ENCODE measurements around the gene RXFP2. TPM values are rescaled to one million over a fixed set of nuclear protein-coding genes. Genes with fewer than 3 reads are reported as not detected.

Gene RXFP2
- total RNA-seq, 4 donors from 2014 or later, result 0.26 to 8.2 (median 2.4) TPM

DNA sequence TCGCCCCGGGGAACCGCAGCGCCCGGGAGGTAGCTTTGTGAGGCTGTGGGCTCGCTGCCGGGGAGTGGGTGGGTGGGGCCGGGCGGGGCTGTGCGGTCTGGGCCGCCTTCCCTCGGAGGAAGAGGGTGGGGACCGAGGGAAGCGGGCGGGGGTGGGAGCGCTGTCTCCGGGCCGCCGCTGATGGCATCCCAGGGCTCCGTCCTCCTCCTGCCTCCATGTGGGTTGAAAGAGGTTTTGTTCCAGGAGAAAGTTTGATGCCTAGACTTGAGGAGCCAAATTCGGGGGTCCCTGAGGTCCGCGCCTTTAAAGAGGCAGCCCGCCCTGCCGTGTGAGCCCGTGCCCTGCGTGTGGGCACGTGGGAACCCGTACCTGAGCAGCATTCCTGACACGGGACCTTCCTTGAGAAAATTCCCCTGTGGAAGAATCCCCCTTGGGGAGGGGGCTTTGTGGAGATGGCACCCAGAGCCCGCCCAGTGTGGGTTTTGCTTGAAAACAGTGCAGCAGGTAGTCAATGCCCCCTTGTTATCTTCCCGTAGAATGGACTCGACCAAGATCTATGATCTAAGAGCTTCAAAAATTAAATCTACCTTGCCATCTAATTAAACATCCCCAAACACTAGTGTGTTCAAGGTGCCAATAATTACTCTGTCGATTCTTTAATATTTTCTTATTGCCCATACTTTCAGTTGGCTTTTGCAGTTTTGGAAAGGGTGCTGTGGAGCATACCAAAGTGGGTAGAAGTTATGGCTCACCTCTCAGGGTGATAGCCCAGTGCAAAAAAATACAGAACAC, 107.8 kb downstream of the RXFP2 start:
- no peaks in the 10 kb centered on the region for H3K36me3 ChIP-seq
- peak overlapping the region; percentile 71 to 81 for H3K27ac ChIP-seq
- DNase-seq, result no peak
- TF ChIP-seq POLR2A (IDR thresholded peaks at IDR 0.05), result no peak
- TF ChIP-seq, protein P1, sequence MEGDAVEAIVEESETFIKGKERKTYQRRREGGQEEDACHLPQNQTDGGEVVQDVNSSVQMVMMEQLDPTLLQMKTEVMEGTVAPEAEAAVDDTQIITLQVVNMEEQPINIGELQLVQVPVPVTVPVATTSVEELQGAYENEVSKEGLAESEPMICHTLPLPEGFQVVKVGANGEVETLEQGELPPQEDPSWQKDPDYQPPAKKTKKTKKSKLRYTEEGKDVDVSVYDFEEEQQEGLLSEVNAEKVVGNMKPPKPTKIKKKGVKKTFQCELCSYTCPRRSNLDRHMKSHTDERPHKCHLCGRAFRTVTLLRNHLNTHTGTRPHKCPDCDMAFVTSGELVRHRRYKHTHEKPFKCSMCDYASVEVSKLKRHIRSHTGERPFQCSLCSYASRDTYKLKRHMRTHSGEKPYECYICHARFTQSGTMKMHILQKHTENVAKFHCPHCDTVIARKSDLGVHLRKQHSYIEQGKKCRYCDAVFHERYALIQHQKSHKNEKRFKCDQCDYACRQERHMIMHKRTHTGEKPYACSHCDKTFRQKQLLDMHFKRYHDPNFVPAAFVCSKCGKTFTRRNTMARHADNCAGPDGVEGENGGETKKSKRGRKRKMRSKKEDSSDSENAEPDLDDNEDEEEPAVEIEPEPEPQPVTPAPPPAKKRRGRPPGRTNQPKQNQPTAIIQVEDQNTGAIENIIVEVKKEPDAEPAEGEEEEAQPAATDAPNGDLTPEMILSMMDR (IDR thresholded peaks at IDR 0.05), result no peak
- H3K4me1 ChIP-seq, result no peaks in the 10 kb centered on the region
- H3K9me3 ChIP-seq, result no peaks in the 10 kb centered on the region
- H3K4me3 ChIP-seq, result peak overlapping the region; percentile 67 to 77
- no peaks in the 10 kb centered on the region for H3K27me3 ChIP-seq
- intact Hi-C loops (cut with DNase I; ENCODE audit: low total_unique reads), result no loop called here

DNA sequence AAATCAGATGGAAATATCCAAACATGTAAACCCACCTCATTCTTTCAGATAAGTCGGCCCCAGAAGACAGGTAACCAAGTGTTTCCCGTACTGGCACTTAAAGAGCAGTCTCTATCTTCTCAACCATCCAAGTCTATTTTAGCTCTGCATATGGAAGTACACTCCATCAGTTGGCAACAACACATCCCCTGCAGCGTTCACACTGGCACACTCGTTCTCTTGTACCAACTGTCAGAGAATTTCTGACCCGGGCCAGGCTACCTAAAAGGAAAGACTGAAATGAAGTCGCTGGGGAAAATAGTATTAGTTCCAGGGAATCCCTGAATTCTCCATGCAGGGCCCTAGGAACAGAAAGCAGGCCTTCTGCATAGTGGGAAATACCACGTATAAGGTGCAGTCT, 109.3 kb downstream of the RXFP2 start:
- DNase-seq, result no peak
- TF ChIP-seq, protein P1 (IDR thresholded peaks at IDR 0.05), result no peak
- no peak for TF ChIP-seq POLR2A (IDR thresholded peaks at IDR 0.05)
- Histone ChIP-seq H3K4me1 (no peaks in the 10 kb centered on the region), H3K36me3 (no peaks in the 10 kb centered on the region), H3K27ac (no peak overlapping the region), H3K27me3 (no peaks in the 10 kb centered on the region), H3K4me3 (no peak overlapping the region), H3K9me3 (no peaks in the 10 kb centered on the region)
- intact Hi-C loops (cut with DNase I; ENCODE audit: low total_unique reads), result no loop called here

DNA sequence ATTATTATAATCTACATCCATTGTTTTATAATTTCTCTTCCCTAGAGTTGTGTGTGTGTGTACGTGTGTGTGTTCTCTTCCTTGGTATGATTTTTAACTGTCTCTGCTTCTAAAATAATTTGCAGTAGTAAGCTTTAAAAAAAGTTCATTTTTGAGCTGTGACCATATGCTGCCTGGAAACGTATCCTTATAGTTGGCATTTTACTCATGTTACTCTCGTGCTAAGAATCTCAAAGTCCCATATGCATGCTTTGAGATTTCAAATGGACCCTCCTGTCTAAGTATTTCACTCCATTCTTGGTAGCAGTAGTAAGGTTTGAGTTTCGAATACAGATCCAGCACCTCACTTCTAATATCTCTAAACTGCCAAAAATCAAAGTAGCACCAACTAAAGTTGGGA, 109.9 kb downstream of the RXFP2 start:
- no peaks in the 10 kb centered on the region for H3K27me3 ChIP-seq
- no peaks in the 10 kb centered on the region for H3K9me3 ChIP-seq
- no peaks in the 10 kb centered on the region for H3K36me3 ChIP-seq
- intact Hi-C loops (cut with DNase I; ENCODE audit: low total_unique reads), result no loop called here
- TF ChIP-seq POLR2A (IDR thresholded peaks at IDR 0.05), result no peak
- TF ChIP-seq, protein P1 (IDR thresholded peaks at IDR 0.05), result no peak
- no peak overlapping the region for H3K4me3 ChIP-seq
- no peak for DNase-seq
- H3K27ac ChIP-seq, result no peak overlapping the region
- no peaks in the 10 kb centered on the region for H3K4me1 ChIP-seq

DNA sequence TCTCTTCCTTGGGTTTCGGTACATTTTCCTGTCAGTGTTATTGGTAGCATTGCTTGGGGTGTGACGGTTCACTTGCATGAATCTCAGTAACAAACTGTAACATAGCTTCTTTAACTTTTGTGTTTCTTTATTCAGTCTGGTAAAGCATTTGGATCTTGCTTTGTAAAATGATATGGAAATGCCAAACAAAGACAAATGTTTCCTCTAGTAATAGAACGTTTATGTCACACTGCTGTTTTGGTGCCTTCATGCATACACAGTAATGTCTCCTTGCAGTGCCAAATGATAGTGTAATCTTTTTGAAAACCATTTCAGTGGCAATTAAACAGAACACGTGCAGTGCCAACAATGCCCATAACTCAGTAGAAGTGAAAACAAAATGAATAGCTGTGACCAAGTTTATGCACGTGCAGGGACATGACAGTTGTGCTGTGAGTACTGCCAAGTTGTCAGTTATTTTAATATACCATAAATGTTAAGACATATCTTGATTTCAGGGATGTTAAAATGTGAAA, 110.8 kb downstream of the RXFP2 start:
- Histone ChIP-seq H3K4me3 (no peak overlapping the region), H3K9me3 (no peaks in the 10 kb centered on the region), H3K4me1 (no peaks in the 10 kb centered on the region), H3K36me3 (no peaks in the 10 kb centered on the region), H3K27ac (no peak overlapping the region), H3K27me3 (no peaks in the 10 kb centered on the region)
- TF ChIP-seq, protein P1 (IDR thresholded peaks at IDR 0.05), result no peak
- TF ChIP-seq POLR2A (IDR thresholded peaks at IDR 0.05), result no peak
- no peak for DNase-seq
- intact Hi-C loops (cut with DNase I; ENCODE audit: low total_unique reads), result no loop called here

DNA sequence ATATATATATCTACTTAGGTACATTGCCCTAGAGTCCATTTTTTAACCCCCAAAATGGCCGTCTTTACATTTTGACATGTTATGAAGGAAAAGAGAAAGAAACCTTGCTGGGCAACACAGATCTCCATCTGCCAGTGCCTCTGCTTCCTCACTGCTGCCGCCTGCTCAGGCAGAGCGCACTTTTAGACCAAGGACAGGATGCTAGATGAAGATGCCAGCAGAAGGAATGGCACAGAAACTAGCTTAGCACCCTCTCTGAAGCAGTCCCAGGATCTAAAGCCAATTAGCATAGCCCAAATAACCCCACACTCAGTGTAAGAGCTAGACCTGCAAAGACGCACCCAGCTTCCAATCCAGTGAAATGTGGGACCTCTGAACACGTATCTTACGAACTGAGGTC, 111.9 kb downstream of the RXFP2 start:
- TF ChIP-seq POLR2A (IDR thresholded peaks at IDR 0.05), result no peak
- TF ChIP-seq, protein P1 (IDR thresholded peaks at IDR 0.05), result no peak
- H3K9me3 ChIP-seq, result no peaks in the 10 kb centered on the region

More for the DNA sequence above, 111.9 kb downstream of the RXFP2 start:
- H3K27me3 ChIP-seq, result no peaks in the 10 kb centered on the region
- H3K4me3 ChIP-seq, result no peak overlapping the region
- no peaks in the 10 kb centered on the region for H3K36me3 ChIP-seq
- intact Hi-C loops (cut with DNase I; ENCODE audit: low total_unique reads), result no loop called here
- DNase-seq, result no peak
- H3K27ac ChIP-seq, result no peak overlapping the region
- no peaks in the 10 kb centered on the region for H3K4me1 ChIP-seq
